Tongue (tissue), 2 donors: Measurements from ENCODE around the gene ZNF17. TPM values are rescaled to one million over a fixed set of nuclear protein-coding genes. Genes with fewer than 3 reads are reported as not detected.
A peak's percentile ranks its signal among the peaks of the same experiment; 100 is the strongest.
"Not testable (repeated sequence)": the region's sequence is repeated elsewhere in the genome, so short reads cannot be mapped to it uniquely, and the experiment has no call there.

Experiments used
- DNase-seq: peaks from one replicate; pipeline ENCODE4 v3.0.0-alpha.2; 2015
- total RNA-seq: library from RNA; depleted of rRNA; stranded (reverse); fragments of >200 nt; gene quantifications from one replicate; pipeline ENCODE4 v1.2.3, GENCODE V29; 2014

Gene ZNF17
- total RNA-seq = 22.5 TPM

DNA sequence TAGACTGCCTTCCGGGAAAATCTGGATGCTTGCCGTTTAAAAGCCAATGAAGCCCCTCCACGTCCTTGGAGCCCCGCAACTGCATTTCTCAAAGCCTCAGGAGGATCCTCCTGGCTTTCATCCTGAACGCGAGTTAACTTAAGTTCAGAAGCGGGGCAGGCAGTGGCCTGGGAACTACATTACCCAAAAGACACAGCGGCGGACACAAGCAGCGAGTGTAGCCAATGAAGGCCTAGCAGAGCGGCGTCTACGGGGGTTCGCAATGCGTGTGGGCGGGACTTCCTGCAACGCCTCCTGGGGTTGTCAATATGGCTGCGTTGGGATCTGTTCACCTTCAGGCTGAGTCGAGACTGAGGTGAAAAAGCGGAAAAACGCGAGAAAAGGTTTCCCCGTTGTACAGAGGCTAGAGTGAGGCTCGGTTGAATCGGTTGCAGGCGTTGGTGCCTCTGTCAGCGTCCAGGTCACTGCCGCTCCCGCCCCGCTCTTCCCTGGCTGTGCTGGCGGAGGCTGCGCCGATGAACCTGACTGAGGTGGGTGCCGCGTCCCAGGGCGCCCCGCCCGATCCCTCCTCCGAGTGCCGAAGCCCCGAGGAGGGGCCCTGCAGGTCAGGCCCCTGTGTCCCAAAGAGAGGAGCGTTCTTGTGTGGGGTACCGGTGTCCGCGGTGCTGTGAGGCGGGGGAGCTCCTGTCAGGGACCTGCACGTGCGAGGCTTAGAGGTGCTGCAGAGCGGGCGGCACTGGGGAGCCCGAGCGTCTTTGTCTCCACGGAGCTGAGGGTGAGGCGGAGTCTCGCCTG lies at the start of gene ZNF17:
ZNF17 (plus strand) TSS at position 285 of the 795 bp plus-strand sequence. CDS start 2,455 bp downstream, outside the sequence.
- peak; percentile 98 for DNase-seq

DNA sequence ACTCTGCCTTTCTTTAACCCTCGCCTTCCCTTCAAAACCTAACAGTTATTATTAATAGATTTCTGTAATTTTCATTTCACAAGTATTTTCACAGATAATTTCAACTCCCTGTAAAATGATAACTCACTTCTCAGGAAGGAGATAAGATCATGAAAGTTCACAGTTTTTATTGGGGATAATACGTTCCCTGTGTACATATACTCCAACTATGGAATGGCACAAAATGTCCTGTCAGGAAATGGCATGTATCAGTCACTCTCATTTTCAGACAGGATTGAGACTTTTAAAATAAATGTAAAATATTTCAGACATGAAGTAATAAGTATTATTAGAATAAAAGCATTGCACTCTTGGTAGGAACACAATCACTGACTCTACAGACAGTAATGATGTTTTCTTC lies 48.5 kb upstream of the ZNF17 start:
- no peak for DNase-seq

DNA sequence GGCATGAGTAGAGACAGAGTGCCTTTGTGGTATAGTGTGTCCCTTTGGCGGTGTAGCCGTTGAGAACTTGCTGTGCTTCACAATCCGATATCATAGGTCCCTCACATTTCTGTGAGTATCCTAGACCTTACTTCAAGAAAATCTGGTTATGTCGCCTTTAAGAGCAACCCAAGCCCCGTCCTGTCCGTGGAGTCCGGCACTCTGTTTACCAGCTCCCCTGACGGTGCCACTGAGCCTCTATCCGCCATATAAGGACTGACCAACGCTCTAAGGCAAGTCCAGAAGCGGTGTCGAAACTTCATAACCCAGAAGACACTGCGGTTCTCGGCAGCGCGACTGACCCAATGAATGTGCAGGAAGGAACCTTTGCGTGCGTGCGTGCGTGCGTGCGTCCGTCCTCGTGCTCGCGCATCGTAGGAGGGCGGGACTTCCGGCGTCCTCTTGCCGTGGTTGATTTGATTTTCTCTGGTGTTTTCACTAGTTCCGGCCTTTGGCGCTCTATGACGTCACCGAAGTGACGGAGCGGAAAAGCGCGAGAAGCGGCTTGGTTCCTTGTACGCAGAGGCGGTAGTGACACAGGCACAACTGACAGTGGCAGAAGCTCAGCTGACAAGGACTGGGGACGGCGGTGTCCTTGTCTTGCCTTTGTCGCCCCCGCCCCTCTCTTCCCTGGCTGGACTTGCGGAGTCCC lies 47.8 kb upstream of the ZNF17 start, which contains the start of the genes TRAPPC2B and ZNF547:
TRAPPC2B (plus strand) TSS at position 555 of the 691 bp plus-strand sequence. CDS start 1,283 bp downstream, outside the sequence.
ZNF547 (plus strand) TSS at position 555 of the 691 bp plus-strand sequence. CDS start 5,005 bp downstream, outside the sequence.
- peak; percentile 100 for DNase-seq

DNA sequence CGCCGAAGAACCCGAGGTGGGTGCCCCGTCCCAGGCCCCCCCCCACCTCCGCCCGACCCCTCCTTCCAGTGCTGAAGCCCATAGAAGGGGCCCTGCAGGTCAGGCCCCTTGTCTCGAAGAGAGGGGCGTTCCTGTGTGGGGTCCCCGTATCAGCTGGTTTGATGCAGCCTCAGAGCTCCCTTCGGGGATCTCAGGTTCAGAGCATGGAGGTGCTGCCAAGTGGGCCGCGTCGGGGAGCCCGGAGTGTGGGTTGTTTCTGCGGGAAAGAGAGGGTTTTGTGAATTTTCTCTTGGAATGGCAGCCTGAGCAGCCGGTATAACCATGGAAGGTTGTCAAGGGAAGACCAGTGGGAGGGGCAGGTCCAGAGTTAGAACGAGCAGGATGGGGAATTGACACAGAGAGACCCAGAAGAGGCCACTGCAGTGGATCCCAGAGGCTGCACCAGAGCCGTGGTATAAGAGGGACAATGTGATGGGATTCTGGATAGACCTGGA lies 47.2 kb upstream of the ZNF17 start:
- DNase-seq = peak; percentile 52

DNA sequence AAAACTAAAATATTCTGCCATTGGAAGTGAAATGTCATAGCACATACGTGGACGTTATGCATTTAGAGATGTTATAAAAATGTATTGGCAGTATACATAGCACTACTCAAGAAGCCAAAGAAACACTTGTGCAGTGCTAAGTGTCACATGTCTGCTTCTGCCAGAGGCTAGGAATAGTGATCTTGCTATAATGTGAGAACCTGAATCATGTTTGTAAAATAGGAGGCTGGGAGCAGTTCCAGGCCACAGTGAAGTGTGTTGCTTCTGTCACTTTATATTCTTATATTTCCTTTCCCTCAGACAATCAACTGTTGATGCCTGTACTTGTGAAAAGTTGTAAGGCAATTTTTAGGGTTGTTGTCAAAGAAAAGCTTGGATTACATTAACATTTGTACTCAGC lies 44.2 kb upstream of the ZNF17 start:
- DNase-seq = no peak

DNA sequence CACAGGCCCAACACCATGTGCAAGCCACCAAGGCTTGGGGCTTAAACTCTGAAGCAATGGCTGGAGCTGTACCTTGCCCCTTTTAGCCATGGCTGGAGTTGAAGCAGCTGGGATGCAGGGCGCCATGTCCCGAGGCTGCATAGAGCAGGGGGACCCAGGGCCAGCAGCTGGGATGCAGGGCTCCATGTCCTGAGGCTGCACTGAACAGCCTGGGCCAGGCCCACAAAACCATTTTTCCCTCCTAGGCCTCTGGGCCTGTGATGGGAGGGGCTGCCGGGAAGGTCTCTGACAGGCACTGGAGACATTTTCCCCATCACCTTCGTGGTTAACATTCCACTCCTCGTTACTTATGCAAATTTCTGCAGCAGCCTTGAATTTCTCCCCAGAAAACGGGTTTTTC lies 36.8 kb upstream of the ZNF17 start:
- DNase-seq = no peak

DNA sequence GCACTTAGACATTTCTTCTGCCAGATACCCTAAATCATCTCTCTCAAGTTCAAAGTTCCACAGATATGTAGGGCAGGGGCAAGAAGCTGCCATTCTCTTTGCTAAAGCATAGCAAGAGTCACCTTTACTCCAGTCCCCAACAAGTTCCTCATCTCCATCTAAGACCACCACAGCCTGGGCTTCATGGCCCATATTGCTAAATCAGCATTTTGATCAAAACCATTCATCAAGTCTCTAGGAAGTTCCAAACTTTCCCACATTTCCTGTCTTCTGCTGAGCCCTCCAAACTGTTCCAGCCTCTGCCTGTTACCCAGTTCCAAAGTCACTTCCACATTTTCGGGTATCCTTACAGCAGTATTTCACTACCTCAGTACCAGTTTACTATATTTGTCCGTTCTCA lies 36.3 kb upstream of the ZNF17 start:
- DNase-seq = not testable (repeated sequence)

DNA sequence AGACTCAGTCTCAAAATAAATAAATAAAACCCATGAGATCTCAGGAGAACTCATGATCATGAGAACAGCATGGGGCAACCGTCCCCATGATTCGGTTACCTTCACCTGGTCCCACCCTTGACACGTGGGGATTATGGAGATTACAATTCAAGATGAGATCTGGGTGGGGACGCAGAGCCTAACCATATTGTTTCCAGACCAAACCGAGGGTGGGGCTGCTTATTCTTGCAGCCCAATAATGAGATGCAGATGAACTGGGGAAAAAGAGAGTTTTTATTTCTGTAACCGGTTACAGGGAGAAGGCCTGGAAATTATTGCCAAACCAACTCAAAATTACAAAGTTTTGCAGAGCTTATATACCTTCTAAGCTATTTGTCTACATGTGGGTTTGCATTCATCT lies 34.8 kb upstream of the ZNF17 start:
- no peak for DNase-seq

DNA sequence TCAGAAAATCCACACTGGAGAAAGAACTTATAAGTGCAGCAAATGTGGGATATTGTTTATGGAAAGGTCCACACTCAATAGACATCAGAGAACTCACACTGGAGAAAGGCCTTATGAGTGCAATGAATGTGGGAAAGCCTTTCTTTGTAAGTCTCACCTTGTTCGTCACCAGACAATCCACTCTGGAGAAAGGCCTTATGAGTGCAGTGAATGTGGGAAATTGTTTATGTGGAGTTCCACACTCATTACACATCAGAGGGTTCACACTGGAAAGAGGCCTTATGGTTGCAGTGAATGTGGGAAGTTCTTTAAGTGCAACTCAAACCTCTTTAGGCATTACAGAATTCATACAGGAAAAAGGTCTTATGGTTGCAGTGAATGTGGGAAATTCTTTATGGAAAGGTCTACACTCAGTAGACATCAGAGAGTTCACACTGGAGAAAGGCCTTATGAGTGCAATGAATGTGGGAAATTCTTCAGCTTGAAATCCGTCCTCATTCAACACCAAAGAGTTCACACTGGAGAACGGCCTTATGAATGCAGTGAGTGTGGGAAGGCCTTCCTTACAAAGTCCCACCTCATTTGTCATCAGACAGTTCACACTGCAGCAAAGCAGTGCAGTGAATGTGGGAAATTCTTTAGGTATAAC lies 33.3 kb upstream of the ZNF17 start:
- DNase-seq = no peak

DNA sequence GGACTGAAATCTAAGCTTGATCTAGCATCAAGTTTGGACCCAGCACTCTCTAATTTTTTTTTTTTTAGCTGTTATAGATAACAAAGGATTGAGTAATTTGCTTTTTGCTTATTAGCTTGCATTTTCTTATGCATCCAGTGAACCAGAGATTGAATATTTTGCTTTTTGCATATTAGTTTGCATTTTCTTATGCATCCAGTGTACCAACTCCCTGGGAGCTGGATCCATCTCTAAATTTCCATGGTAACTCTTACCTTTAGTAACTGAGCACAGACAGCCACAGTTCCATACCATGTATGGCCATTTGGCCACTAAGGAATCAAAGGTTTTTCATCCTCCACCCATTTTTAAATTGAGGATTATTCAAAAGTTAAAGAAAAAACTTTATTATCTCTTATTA lies 30.0 kb upstream of the ZNF17 start:
- no peak for DNase-seq

DNA sequence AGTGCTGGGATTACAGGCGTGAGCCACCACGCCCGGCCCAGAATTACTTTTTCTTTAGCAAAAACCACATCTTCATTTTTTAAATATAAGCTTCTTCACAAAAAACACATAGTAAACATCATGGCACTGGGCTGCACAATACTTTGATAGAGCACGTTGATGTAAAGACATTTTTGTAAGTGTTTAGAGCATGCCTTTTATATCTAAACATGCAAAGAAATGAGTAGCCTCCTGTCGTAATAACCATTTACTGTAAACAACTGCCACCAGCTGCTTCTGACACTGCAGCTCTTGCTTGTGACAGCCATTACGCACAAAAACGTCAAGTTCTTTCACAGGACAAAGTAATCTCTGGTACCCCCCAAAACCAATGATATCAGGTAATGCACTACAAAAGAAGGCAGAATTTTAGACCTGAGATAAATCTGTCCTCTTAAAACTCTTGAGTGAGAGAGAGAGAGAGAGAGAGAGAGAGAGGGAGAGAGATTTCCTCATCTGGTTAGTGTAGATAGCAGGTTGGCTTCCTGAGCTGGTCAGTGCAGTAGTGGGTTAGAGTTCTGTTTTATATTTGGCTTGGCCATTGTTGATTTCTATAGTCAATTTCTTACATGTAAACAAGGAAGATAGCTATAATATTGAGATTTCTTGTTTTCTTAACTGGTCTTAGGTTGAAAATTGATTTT lies 28.0 kb upstream of the ZNF17 start:
- DNase-seq = no peak

DNA sequence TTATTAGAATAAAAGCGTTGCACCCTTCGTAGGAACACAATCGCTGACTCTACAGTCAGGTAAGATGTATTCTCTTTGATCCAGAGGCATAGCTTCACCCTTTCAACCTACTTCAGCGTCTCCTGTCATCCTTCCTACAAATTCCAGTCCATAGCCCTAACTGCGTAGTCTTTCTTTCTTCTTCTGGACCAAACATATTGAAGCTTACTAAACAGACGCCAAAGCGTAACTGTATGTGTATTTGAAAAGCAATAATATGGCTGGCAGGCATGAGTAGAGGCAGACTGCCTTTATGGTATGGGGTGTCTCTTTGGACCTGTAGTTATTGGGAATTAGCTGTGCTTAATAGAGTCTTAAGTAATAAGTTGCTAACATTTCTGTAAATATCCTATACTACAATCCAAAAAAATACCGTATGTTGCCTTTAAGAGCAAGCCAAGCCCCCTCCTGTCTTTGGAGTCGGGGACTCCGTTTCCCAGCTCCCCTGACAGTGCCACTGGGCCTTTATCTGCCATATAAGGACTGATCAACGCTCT lies 21.7 kb upstream of the ZNF17 start:
- no peak for DNase-seq

DNA sequence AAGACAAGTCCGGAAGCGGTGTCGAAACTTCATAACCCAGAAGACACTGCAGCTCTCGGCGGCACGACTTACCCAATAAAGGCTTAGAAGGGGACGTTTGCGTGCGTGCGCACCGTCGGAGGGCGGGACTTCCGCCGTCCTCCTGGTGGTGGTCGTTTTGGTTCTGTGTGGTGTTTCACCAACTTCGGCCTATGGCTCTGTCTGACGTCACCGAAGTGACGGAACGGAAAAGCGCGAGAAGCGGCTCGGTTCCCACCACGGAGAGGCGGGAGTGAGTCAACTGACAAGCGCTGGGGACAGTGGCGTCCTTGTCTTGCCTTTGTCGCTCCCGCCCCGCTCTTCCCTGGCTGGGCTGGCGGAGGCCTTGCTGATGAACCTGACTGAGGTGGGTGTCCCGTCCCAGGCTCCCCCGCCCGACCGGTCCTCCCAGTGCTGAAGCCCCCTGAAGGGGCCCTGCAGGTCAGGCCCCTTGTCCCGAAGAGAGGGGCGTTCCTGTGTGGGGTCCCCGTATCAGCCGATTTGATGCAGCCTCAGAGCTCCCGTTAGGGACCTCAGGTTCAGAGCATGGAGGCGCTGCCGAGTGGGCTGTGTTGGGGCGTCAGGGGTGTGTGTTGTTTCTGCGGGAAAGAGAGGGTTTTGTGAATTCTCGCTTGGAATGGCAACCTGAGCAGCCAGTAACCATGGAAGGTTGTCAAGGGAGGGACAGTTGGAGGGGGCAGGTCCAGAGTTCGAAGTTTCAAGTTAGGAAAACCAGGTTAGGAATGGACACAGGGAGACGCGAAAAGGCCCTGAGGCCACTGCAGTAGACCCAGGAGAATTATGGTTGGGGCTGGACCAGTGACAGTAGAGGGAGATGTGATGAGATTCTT lies 21.0 kb upstream of the ZNF17 start, which contains the start of gene ZNF548:
ZNF548 (plus strand) TSS at position 125 of the 869 bp plus-strand sequence; CDS start at position 371, 246 bp downstream.
- peak; percentile 99 for DNase-seq

DNA sequence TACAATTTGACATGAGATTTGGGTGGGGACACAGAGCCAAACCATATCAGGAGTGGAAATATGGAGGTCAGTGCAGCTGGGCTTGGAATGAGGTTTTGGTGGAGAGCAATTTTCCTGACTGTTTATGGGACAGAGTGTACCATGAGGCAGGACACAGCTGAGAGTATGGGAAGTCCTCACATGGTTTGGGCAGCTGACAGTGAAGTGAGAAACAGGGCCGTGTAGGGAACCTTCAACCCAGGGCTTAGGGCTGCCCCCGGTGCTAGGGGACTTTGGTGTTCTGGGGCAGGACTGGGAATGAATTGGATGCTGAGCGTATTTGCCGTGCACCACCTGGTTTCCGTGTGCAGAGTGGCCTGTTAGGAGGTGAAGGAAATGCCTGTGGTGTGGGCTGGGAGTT lies 15.3 kb upstream of the ZNF17 start:
- DNase-seq = no peak

DNA sequence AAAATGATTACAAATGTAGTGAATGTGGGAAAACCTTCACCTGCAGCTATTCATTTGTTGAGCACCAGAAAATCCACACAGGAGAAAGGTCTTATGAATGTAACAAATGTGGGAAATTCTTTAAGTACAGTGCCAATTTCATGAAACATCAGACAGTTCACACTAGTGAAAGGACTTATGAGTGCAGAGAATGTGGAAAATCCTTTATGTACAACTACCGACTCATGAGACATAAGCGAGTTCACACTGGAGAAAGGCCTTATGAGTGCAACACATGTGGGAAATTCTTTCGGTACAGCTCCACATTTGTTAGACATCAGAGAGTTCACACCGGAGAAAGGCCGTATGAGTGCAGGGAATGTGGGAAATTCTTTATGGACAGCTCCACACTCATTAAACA lies 12.1 kb upstream of the ZNF17 start:
- DNase-seq = no peak

DNA sequence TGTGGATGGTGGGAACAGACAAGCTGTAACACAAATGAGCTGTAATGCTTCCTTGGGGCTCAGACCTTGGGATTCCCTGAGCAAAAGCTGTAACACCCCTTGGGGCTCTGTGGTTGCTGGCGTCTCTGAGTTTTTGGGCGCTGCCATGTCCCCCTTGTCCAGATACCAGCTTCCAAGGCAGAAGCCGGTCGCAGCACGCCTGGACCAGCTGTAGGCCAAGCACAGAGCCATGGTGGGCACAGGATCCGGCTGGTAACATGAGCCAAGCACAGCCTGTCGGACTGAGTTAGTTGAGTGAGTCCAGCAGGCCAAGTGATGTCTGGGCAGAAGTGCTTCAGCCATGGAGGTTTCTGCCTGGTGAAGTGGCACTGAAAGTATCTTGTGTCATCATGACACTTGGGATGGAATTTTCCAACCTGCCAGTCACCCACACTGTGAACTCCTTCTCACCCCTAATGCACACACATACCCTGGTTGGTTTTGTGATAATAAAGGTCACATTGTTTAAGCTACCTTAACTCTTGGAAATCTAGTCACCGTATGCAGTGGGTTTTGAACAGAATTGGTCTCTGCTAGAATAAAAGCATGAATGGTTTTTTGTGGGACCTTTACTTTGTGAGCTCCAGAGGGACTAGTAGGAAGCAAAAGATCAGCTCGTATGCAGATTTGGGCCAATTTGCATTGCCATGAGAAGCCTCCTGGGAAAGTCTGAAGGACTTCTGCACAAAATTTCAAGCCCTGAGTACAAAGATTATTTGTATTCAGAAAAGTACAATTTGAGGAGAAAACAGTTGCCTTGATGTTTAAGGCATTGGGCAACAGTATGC lies 7.0 kb upstream of the ZNF17 start:
- no peak for DNase-seq

DNA sequence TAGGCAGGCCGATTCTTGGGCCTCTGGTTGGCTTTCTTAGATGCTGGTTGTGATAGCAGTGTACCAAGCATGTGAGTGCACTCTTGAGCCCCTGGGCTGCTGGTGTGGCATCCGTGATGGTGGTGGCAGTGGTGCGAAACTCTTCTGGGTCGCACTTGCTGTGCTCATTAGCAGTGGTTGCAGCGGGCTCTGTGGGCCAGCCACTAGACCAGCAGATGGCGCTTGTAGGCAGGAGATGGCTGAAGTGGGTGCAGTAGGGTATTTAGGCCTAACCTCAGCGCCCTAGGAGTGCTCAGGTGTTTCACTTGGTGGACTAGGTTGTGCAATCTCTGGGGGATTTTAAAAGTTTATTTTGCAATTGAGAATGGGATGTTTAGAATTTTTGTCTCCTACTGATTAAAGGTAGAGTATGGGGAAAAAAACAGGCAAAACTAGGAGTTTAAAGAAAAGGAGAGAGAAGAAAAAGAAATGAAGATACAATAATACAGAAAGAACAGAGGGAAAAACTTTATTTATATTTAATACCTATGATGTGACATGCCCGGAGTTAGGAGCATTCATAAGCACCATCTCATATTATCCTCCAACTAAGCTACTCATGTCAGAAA lies 4.3 kb upstream of the ZNF17 start:
- peak; percentile 67 for DNase-seq

DNA sequence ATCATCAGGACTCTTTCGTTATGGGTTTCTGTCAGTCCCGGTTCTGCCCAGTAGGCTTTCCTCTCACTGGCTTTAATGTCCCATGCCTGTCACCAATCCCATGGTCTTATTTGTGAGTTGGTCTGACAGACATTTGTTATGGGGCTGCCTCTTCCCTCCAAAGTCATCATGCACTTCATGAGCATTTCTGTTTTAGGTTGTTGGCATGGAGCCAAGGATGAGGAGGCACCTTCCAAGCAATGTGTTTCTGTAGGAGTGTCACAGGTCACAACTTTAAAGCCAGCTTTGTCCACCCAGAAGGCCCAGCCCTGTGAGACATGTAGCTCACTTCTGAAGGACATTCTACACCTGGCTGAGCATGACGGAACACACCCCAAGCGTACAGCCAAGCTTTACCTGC lies 8.5 kb downstream of the ZNF17 start:
- DNase-seq = no peak

DNA sequence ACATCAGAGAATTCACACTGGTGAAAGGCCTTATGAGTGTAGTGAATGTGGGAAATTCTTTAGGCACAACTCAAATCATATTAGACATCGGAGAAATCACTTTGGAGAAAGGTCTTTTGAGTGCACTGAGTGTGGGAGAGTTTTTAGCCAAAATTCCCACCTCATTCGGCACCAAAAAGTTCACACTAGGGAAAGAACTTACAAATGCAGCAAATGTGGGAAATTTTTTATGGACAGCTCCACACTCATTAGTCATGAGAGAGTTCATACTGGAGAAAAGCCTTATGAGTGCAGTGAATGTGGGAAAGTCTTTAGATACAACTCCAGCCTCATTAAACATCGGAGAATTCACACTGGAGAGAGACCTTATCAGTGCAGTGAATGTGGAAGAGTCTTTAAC lies 10.1 kb downstream of the ZNF17 start:
- DNase-seq = no peak
